HUES48 (cell line): ENCODE measurements around the gene SFRP5.

Source experiments
- H3K27ac ChIP-seq: one replicate; pipeline ENCODE4 v1.7.0; 2013; ENCODE audit warnings: low read depth, low read length, inconsistent platforms
- H3K27me3 ChIP-seq: 2 replicates; pipeline ENCODE4 v1.6.1; 2013; ENCODE audit warnings: mild to moderate bottlenecking, low read length; ENCODE audit not compliant: control insufficient read depth, insufficient read depth
- H3K36me3 ChIP-seq: 2 replicates; pipeline ENCODE4 v1.6.1; 2013; ENCODE audit warnings: low read length; ENCODE audit not compliant: control insufficient read depth, insufficient read depth
- H3K4me1 ChIP-seq: 2 replicates; pipeline ENCODE4 v1.6.1; 2013; ENCODE audit warnings: mild to moderate bottlenecking, low read length; ENCODE audit not compliant: control insufficient read depth, insufficient read depth
- H3K4me3 ChIP-seq: 2 replicates; pipeline ENCODE4 v1.5.1; 2013; ENCODE audit warnings: mild to moderate bottlenecking, low read depth, low read length
- H3K9ac ChIP-seq: 2 replicates; pipeline ENCODE4 v1.6.1; 2013; ENCODE audit warnings: mild to moderate bottlenecking, low read depth, low read length, moderate library complexity
- H3K9me3 ChIP-seq: 2 replicates; pipeline ENCODE4 v1.6.1; 2013; ENCODE audit warnings: low read length; ENCODE audit not compliant: control insufficient read depth, insufficient read depth

The SFRP5 gene

GRCh38 chr10:97785731-97786130, 13.9 kb upstream of the SFRP5 start:
- H3K4me1 ChIP-seq = peaks cover 6% of the 10 kb centered on the region; the same call in 1 of the 2 replicates
- no peaks in the 10 kb centered on the region for H3K9me3 ChIP-seq
- no peak overlapping the region for H3K27ac ChIP-seq
- H3K27me3 ChIP-seq = no peaks in the 10 kb centered on the region
- no peak overlapping the region for H3K4me3 ChIP-seq
- H3K36me3 ChIP-seq = no peaks in the 10 kb centered on the region
- no peak overlapping the region for H3K9ac ChIP-seq

GRCh38 chr10:97785231-97785630, 13.4 kb upstream of the SFRP5 start:
- Histone ChIP-seq H3K4me3 (no peak overlapping the region), H3K27me3 (no peaks in the 10 kb centered on the region), H3K9me3 (no peaks in the 10 kb centered on the region), H3K9ac (no peak overlapping the region), H3K4me1 (peaks cover 6% of the 10 kb centered on the region; the same call in 1 of the 2 replicates), H3K27ac (no peak overlapping the region), H3K36me3 (no peaks in the 10 kb centered on the region)

DNA sequence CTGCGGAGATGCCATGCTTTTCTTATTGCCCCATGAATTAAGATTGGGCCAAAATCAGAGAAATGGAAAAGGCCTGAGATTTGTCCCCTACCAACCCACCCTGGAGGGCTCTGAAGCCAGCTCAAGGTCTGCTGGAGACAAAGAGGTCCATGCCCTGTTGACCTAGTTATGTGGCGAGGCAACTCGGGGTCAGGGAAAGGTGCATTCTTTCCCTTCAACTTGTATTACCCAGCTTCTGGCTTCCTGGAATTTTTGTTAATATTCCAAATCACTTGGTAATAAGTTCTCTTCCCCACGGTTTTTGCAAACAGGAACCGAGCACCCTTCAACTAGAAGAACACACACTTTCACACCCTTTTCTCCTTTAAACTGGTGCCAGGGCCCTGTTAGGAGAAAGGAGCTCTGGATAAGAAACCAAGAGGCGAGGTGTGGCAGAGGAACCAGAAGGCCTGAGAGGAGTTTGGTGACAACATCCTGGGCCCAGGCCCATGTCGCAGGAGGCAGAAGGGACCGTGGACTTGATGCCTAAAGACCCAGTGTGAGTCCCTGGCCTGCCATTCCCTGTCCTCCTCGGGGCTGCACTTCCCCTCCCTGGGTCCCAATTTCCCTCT, 12.5 kb upstream of the SFRP5 start:
- Histone ChIP-seq H3K4me3 (no peak overlapping the region), H3K27ac (no peak overlapping the region), H3K9me3 (no peaks in the 10 kb centered on the region), H3K4me1 (peaks cover 6% of the 10 kb centered on the region; the same call in 1 of the 2 replicates), H3K27me3 (no peaks in the 10 kb centered on the region), H3K36me3 (no peaks in the 10 kb centered on the region), H3K9ac (no peak overlapping the region)

- Histone ChIP-seq H3K9ac (no peak overlapping the region), H3K36me3 (no peaks in the 10 kb centered on the region), H3K9me3 (no peaks in the 10 kb centered on the region), H3K27ac (no peak overlapping the region), H3K27me3 (no peaks in the 10 kb centered on the region), H3K4me3 (no peak overlapping the region), H3K4me1 (peaks cover 13% of the 10 kb centered on the region)
Observed at GRCh38 chr10:97782455-97783228, 10.8 kb upstream of the SFRP5 start.

GRCh38 chr10:97781618-97782331, 10.0 kb upstream of the SFRP5 start:
- Histone ChIP-seq H3K9ac (no peak overlapping the region), H3K27me3 (no peaks in the 10 kb centered on the region), H3K4me1 (peaks cover 13% of the 10 kb centered on the region)

DNA sequence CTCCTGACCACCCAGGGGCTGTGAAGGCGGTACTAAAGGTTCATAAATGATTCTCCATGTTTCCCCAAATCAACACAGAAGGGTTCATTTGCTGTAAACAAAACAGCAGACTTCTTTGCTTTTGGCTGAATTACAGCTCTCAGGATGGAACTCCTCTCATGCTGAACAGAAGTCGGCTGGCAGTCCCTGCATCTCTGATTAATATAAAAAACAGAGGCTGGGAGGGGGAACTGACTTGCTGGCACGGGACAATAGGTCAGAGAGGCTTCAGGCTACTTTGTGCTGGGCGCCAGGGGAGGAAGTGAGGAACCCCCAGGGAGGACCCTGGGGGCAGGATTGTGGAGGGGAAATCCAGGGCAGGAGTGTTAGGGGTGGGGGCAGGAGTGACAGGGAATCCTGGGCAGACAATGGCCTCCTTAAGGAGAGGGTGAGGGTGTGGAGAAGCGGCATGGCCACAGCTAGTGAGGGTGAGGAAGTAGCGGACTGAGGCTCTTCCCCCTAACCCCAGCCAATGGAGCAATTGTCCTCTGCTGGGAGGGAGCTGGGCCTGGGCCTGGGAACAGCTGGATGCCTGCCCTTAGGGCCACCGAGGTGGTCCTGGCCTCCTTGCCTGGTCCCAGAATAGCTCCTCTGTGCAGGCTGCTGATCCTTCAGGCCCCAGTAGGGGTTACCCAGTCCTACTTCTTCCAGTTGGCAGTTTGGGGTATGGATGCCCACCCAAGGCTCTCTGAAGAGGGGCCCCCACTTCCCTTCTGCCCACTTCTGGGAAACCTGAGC, 9.2 kb upstream of the SFRP5 start:
- Histone ChIP-seq H3K9ac (no peak overlapping the region), H3K27me3 (no peaks in the 10 kb centered on the region)

More at GRCh38 chr10:97781618-97782331, 10.0 kb upstream of the SFRP5 start:
- no peaks in the 10 kb centered on the region for H3K36me3 ChIP-seq
- no peaks in the 10 kb centered on the region for H3K9me3 ChIP-seq
- no peak overlapping the region for H3K27ac ChIP-seq
- no peak overlapping the region for H3K4me3 ChIP-seq

GRCh38 chr10:97779975-97780374, 8.2 kb upstream of the SFRP5 start:
- no peaks in the 10 kb centered on the region for H3K27me3 ChIP-seq
- H3K9me3 ChIP-seq = no peaks in the 10 kb centered on the region
- no peak overlapping the region for H3K4me3 ChIP-seq
- no peak overlapping the region for H3K27ac ChIP-seq
- no peaks in the 10 kb centered on the region for H3K36me3 ChIP-seq
- H3K9ac ChIP-seq = no peak overlapping the region
- peaks cover 13% of the 10 kb centered on the region for H3K4me1 ChIP-seq

More for the DNA sequence above, 9.2 kb upstream of the SFRP5 start:
- peaks cover 13% of the 10 kb centered on the region for H3K4me1 ChIP-seq
- H3K36me3 ChIP-seq = no peaks in the 10 kb centered on the region
- H3K27ac ChIP-seq = no peak overlapping the region
- H3K9me3 ChIP-seq = no peaks in the 10 kb centered on the region
- H3K4me3 ChIP-seq = no peak overlapping the region

DNA sequence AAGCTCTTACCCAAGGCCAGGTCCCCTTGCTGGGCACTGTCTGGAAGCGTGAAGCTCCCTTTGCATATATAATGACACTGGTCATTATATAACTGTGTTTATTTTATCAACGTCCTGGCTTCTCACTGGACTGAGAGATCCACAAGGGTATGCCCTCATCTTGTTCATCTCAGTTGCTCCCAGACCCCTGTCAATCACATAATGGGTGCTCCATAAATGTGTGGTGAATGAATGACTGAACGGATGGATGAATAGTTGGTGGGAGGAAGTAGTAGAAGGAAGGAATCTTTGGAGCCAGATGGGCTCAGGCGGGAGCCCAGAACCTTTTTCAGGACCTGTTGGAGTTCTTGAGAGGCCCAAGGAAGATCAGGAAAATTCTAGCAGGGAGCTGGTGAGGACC, 7.7 kb upstream of the SFRP5 start:
- Histone ChIP-seq H3K27ac (no peak overlapping the region), H3K9ac (no peak overlapping the region), H3K9me3 (no peaks in the 10 kb centered on the region), H3K4me3 (no peak overlapping the region), H3K27me3 (no peaks in the 10 kb centered on the region), H3K4me1 (peaks cover 13% of the 10 kb centered on the region), H3K36me3 (no peaks in the 10 kb centered on the region)

- Histone ChIP-seq H3K9me3 (no peaks in the 10 kb centered on the region), H3K36me3 (no peaks in the 10 kb centered on the region), H3K4me3 (no peak overlapping the region), H3K4me1 (peaks cover 13% of the 10 kb centered on the region), H3K27ac (peak overlapping the region; percentile 47), H3K27me3 (peaks cover 5% of the 10 kb centered on the region; the same call in 1 of the 2 replicates), H3K9ac (no peak overlapping the region)
Observed at GRCh38 chr10:97778452-97779302, 6.9 kb upstream of the SFRP5 start.

DNA sequence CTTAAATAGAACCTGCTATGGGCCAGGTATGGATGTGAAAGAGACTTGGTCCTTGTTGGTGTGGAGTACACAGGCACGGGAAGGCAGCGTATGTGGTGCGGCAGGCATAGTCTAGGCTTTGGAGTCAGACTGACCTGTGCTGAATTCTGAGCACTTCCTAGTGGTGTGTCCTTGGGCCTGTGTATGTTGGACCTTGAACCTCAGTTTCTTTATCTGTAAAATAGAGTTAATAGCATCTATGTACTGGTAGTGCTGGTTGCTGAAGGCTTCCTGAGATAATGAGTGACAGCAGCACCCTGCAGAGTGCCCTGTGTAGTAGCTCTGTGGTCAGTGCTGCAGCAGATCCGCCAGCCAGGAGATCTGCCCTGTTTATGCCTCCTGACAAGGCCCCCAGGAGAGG, 5.3 kb upstream of the SFRP5 start:
- Histone ChIP-seq H3K4me3 (no peak overlapping the region), H3K4me1 (peaks cover 25% of the 10 kb centered on the region), H3K27me3 (peaks cover 20% of the 10 kb centered on the region), H3K36me3 (no peaks in the 10 kb centered on the region), H3K9ac (no peak overlapping the region), H3K9me3 (no peaks in the 10 kb centered on the region), H3K27ac (no peak overlapping the region)
